GM19372 (cell line): ENCODE measurements around the gene SLC22A7.

Source experiments
- ATAC-seq: cut with Tn5 transposase; IDR thresholded peaks from one replicate; pipeline ENCODE4 v1.9.1; 2021; ENCODE audit warnings: mild to moderate bottlenecking, low read depth, moderate library complexity; ENCODE audit not compliant: unreplicated experiment

Gene SLC22A7

DNA sequence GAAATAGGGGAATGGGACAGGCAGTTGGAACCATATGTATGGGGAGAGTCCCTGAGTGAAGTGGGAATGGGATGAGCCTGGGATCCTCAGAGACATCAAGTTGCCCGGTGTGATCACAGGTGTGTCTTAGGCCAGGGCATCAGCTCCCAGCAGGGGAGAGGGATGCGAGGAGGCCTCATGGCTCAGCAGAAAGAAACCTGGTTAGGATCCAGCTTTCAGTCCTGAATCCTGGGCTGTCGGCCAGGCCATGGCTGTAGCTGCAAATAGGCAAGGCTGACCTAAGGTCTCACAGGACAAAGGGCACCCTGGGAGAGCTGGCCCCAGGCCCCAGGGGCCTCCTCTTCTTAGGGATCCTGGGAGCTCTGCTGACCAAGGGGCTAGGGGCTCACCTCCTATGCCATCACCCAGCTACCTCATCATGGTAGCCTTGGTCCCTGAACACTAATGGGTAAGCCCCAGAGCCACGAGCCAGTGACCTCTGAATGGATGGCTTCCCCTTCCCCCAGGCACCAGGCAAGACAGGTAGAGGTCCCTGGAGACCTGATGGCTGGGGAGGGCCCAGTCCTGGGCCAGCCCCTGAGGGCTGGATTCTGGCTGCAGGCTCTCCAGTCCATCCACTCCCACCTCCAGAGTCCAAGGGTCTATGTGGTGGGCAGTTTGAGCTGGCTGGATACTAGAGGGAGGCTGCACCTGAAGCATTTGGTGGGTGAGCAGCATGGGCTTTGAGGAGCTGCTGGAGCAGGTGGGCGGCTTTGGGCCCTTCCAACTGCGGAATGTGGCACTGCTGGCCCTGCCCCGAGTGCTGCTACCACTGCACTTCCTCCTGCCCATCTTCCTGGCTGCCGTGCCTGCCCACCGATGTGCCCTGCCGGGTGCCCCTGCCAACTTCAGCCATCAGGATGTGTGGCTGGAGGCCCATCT lies at the start of gene SLC22A7:
TSS of gene SLC22A7 (plus strand) at position 617 of the 921 bp plus-strand sequence. CDS start at position 716, 99 bp downstream.
- no peak for ATAC-seq

DNA sequence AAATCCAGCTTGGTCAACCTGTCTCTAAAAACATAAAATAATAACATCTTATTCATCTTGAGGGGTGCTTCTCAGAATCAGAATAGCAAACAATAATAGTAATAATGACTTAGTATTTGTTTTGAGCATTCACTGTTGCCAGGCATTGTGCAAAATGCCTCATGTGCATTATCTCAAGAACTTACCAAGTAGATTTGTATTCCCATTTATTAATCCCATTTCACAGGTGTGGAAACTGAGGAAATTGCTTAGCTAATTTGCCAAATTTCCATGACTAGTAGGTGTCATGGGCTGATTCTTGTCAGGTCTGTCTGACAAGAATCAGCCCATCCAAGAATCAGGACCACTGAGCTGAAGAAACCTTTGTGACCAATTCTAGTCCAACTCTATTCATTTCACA lies 49.3 kb upstream of the SLC22A7 start:
- ATAC-seq = no peak

DNA sequence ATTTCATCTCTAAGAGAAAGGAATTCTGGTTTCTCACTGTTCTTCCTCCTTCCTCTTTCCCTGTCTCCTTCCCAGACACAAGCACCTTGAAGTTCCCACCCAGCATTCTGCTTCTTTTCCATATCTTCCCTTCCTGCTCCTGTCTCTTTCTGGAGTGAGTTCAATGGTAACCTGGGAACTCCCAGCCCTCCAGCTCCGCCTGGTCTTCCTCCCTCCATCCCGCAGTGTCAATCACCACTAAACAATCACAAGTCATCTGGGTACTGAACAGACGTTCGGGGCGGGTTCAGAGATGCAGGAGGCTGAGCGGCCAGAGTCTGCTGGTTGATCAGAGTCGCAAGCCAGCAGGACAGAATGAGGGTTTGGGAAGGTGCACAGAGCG lies 47.1 kb upstream of the SLC22A7 start:
- ATAC-seq = no peak

- no peak for ATAC-seq
Measured at GRCh38 chr6:43253401-43253800, 44.7 kb upstream of the SLC22A7 start.

DNA sequence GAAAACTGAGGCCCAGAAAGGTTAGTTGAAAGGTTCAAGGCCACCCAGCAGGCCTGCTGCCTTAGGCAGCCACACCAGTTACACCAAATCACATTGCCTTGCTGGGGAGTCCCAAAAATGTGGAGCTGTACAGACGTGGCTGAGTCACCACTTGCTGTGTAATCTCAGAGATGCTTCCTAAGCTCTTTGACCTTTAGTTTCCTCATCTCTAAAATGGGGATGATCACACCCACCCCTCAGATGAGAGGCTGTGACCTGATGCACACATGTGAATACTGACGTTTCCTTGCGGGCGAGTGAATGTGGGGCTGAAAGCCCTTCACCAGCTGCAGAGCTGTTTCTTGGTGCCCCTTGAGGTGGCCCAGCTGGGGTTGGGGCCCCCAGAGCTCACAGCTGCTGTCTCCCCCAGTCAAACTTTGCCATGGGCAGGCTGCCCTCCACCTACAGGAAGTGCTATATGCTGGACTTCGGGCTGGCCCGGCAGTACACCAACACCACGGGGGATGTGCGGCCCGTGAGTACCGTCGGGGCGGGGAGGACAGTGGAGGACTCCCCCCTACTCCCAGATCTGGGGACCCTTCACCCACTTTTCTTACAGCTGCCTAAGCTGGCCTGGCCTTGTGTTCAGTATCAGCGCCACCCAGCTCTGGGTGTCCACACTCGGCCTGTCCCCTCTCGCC lies 43.8 kb upstream of the SLC22A7 start:
- ATAC-seq = no peak

- ATAC-seq = no peak
Measured at GRCh38 chr6:43254846-43255245, 43.2 kb upstream of the SLC22A7 start.

- ATAC-seq = no peak
Measured at GRCh38 chr6:43255408-43256054, 42.5 kb upstream of the SLC22A7 start.

DNA sequence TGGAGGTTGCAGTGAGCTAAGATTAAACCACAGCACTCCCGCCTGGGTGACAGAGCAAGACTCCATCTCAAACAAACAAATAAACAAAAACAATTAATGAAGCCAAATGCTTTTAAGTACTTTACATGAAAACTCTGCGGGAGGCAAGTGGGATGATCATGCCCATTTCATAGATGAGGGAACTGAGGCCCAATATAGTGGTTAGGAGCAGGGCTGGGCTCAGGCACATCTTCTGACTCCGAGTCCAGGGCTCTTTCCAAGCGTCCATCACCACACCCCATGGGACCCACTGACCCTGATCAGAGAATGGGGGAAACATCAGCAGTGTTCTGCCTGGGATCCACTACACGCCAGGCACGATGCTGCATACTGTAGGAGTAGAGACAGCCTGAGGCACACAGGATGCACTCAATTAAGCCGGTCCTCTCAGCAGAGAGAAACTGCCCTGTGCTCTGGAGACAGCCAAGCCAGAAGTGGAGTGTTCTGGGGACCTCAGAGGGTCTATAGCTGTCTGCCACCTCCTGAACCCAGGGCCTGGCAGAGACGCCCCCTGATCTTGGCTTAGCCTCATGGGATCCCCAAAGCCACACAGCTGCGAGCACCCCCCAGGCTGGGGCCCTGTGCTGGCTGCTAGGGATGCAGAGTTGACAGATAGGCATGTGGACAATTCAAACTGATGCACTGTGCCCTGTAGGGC lies 41.2 kb upstream of the SLC22A7 start:
- ATAC-seq = no peak

- ATAC-seq = no peak
Measured at GRCh38 chr6:43257367-43258145, 40.5 kb upstream of the SLC22A7 start.

GRCh38 chr6:43258180-43258579 lies 39.9 kb upstream of the SLC22A7 start:
- no peak for ATAC-seq

GRCh38 chr6:43258807-43259686 lies 39.0 kb upstream of the SLC22A7 start:
- ATAC-seq = no peak

DNA sequence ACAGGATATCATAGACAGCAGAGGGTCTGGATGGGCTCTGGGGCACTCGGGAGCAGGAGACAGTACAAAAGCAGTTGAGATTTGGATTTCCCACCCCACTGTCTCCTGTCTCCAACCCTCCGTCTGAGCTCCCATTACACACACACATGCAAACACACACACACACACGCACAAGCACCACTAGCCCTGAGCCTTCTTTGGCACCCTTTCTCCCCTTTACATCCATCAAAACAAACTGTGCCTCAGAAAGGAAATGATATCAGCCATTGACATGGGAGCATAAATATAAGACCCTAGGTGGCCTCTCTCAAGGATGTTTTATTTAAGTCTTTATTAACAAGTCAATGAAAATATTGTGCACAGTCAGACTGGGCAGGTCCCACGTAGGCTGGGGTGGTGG lies 37.3 kb upstream of the SLC22A7 start:
- no peak for ATAC-seq

DNA sequence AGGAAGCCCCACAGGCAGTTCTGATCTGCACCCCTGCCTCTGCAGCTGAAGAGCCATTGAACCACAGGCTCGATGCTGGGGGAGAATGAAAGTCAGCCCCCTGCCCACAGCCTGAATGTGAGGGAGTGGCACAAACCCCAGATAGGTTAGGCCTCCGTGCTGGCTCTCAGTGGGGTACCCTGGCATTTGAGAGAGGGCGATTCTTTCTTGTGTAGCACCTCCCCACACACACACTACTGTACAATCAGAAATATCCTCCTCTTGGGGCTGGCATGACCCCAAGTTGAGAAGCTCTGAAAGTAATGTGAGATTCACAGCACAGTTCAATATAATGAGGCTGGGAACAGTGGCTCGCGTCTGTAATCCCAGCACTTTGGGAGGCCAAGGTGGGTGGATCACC lies 36.9 kb upstream of the SLC22A7 start:
- ATAC-seq = no peak

DNA sequence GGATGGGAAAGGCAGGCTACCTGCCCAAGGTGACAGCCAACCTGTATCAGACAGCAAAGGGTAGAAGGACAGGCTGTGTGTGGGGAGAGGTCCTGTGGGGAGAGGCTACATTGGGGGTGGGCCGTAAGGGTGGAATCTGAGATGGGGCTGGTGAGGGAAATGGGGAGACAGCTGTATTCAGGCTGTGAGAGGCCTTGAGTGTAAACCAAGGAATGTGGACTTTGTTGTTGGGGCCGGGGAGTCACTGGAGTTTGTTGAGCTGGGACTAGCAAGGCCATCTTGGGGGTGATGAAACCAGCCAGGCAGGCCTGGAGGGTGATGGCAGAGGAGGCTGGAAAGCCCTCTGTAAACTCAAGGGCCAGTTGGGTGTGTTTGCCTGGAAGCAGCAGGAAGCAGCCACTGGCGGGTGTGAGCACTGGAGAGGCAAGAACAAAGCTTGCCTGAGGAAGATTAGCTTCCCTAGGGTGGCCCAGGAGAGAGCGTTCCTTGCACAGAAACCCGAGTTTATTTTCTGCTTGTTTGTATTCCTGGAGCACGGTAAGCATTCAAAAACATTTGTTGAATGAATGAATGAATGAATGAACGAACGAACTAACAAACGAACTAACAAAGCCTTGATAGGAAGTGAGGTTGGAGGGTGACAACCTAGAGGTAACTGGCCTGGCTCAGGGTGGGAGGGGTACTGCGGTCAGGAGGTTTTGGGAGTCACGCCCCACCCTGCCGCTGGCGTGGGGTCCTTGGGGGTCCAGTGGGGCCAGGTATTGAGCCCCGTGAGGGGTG lies 35.9 kb upstream of the SLC22A7 start:
- no peak for ATAC-seq

GRCh38 chr6:43262780-43263313 lies 35.2 kb upstream of the SLC22A7 start:
- ATAC-seq = no peak

- ATAC-seq = peak; percentile 78
Measured at GRCh38 chr6:43263314-43264178, 34.5 kb upstream of the SLC22A7 start.

- no peak for ATAC-seq
Measured at GRCh38 chr6:43264599-43265145, 33.4 kb upstream of the SLC22A7 start.
